BE2C (cell line): ENCODE results near the gene RELL1.

ENCODE experiments used
- DNase-seq: peaks from one replicate; pipeline ENCODE4 v3.0.0-alpha.2; 2020
- H3K27me3 ChIP-seq: fragments of 250-450 bp; sonication (Bioruptor Pico); 2 replicates; pipeline ENCODE4 v1.5.1; 2020; ENCODE audit warnings: mild to moderate bottlenecking
- H3K36me3 ChIP-seq: fragments of 250-450 bp; sonication (Bioruptor Pico); 2 replicates; pipeline ENCODE4 v1.5.1; 2020; ENCODE audit warnings: mild to moderate bottlenecking
- H3K4me1 ChIP-seq: fragments of 250-450 bp; sonication (Bioruptor Pico); 2 replicates; pipeline ENCODE4 v1.5.1; 2020
- H3K4me3 ChIP-seq: 2 replicates; pipeline ENCODE4 v1.5.1; 2011; ENCODE audit warnings: low read depth, low read length
- H3K9me3 ChIP-seq: fragments of 250-450 bp; sonication (Bioruptor Pico); 2 replicates; pipeline ENCODE4 v1.5.1; 2020
- TF ChIP-seq, protein P1 (sequence below): IDR thresholded peaks from 2 replicates; pipeline ENCODE4 v1.5.1; 2012; ENCODE audit warnings: mild to moderate bottlenecking, low read depth, low read length

RELL1 gene

DNA sequence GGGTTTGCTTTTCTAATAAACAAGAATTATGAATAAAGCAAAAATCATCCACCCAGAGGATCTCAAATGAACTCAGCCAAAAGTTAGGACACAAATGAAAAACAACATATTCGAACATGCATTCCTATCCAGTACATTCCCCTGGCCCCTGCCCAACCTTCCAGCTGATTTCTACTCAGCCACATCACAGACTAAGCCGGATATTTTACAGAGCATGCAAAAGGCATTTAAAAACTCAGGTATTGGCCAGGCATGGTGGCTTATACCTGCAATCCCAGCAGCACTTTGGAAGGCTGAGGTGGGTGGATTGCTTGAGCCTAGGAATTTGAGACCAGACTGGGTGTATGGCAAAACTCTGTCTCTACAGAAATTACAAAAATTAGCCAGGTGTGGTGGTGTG lies 54.6 kb downstream of the RELL1 start:
- peaks cover 7% of the 10 kb centered on the region for H3K36me3 ChIP-seq
- TF ChIP-seq, protein P1, sequence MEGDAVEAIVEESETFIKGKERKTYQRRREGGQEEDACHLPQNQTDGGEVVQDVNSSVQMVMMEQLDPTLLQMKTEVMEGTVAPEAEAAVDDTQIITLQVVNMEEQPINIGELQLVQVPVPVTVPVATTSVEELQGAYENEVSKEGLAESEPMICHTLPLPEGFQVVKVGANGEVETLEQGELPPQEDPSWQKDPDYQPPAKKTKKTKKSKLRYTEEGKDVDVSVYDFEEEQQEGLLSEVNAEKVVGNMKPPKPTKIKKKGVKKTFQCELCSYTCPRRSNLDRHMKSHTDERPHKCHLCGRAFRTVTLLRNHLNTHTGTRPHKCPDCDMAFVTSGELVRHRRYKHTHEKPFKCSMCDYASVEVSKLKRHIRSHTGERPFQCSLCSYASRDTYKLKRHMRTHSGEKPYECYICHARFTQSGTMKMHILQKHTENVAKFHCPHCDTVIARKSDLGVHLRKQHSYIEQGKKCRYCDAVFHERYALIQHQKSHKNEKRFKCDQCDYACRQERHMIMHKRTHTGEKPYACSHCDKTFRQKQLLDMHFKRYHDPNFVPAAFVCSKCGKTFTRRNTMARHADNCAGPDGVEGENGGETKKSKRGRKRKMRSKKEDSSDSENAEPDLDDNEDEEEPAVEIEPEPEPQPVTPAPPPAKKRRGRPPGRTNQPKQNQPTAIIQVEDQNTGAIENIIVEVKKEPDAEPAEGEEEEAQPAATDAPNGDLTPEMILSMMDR = no peak
- DNase-seq = no peak
- H3K9me3 ChIP-seq = no peaks in the 10 kb centered on the region
- no peak overlapping the region for H3K4me3 ChIP-seq
- H3K4me1 ChIP-seq = no peaks in the 10 kb centered on the region
- H3K27me3 ChIP-seq = no peaks in the 10 kb centered on the region

DNA sequence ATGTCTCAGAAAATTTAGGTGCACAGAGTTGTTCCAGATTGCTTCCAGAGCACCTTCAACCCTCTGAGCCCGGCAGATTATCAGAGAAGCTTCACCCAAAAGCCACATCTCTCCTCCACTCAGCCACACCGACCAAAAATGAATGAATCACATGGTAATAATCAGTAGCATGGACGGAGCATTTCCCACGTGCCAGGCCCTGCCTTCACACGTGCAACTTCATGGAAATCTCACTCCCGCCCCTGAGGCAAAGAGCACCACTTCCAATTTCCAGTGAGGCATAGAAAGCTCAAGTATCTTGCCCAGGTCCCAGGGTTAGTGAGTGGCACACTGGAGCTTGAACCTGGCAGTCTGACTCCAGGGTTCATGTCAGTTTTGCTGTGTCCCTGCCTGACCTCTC lies 56.5 kb downstream of the RELL1 start:
- H3K4me1 ChIP-seq = no peaks in the 10 kb centered on the region
- no peak for DNase-seq
- peaks cover 7% of the 10 kb centered on the region for H3K36me3 ChIP-seq
- H3K27me3 ChIP-seq = no peaks in the 10 kb centered on the region
- H3K9me3 ChIP-seq = no peaks in the 10 kb centered on the region
- TF ChIP-seq, protein P1 = no peak
- no peak overlapping the region for H3K4me3 ChIP-seq

DNA sequence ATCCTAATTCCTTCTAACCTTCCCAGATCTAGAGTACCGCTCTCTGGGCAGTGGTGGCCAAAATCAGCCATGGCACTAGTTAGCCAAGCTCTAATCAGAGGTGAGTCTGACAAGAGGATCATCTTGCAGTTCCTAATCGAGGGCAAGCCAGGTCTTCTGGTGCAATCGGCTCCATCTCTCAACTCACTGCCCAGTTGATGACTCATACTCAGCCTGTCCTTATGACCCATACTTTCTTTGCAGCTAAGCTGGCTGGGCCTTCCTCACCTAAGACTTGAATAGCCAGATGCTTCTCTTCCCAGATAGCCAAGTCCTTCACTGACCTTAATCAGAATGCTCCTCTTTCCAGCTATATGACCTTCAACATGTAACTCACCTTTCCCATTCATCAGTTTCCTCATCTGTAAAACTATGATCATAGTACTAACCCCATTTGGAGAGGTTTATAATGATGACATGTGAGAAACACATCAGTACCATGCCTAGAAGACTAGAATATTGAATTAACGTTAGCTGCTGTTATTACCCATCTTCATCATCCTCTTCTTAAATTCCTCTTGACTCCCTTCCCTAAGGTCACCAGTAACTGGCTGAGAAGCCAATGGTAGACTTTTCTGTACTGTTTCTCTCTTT lies 57.1 kb downstream of the RELL1 start:
- DNase-seq = peak; percentile 28
- TF ChIP-seq, protein P1 = no peak
- no peaks in the 10 kb centered on the region for H3K9me3 ChIP-seq
- H3K36me3 ChIP-seq = peaks cover 7% of the 10 kb centered on the region
- no peaks in the 10 kb centered on the region for H3K4me1 ChIP-seq
- H3K4me3 ChIP-seq = no peak overlapping the region
- H3K27me3 ChIP-seq = no peaks in the 10 kb centered on the region

DNA sequence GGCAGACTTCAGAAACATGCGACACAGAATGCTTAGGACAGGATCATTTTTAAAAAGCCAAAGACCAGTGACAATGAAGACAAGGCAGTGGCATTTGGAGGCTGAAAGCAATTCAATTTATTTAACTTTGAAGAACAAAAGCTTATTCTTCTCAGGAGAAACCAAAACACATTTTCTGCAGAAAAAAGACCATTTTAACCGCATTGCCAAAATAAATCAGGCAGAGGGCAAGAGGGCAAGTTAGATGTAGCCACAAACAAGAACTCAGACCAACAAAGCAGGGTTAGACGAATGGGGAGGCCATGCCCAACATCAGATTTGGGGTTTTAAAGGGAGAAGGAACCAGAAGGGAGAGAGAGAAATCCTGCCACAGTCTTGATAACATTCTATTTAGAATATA lies 58.9 kb downstream of the RELL1 start:
- Histone ChIP-seq H3K27me3 (no peaks in the 10 kb centered on the region), H3K4me3 (no peak overlapping the region), H3K9me3 (no peaks in the 10 kb centered on the region), H3K36me3 (peaks cover 7% of the 10 kb centered on the region), H3K4me1 (no peaks in the 10 kb centered on the region)
- TF ChIP-seq, protein P1 = no peak
- DNase-seq = no peak

DNA sequence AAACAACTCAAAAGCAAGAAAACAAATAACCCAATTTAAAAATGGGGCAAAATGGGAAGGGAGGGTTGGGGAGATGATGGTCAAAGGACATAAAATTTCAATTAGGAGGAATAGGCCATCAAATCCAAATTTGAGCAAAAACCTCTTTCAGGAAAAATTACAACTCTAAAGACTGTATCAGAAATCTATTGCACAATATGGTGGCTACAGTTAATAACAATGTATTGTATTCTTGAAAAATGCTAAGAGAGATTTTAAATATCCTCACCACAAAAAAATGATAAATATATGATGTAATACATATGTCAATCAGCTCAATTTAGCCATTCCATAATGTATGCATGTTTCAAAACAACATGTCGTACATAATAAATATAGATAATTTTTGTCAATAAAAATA lies 60.7 kb downstream of the RELL1 start:
- no peak overlapping the region for H3K4me3 ChIP-seq
- no peaks in the 10 kb centered on the region for H3K27me3 ChIP-seq
- TF ChIP-seq, protein P1 = no peak
- H3K36me3 ChIP-seq = no peaks in the 10 kb centered on the region
- no peak for DNase-seq
- peaks cover 4% of the 10 kb centered on the region for H3K4me1 ChIP-seq
- no peaks in the 10 kb centered on the region for H3K9me3 ChIP-seq

DNA sequence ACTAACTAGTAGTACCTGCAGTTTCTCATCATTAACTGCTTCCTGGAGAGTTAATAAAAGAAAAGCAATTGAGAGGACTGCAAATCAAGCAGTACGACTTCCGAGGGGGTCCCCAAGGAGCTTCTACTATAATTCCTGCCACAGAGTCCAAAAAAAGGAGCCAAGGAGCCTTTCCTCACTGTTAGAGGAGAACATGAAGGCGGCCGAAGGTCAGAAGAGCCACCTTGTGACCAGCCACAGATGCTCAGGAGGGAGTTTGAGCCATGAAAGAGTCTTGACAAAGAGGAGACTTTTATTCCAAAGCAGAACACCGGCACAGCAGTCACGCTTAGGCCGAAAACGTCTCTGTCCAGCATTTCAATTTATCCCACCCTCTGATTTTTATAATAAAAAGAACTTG lies 62.2 kb downstream of the RELL1 start:
- Histone ChIP-seq H3K36me3 (no peaks in the 10 kb centered on the region), H3K4me3 (no peak overlapping the region), H3K27me3 (no peaks in the 10 kb centered on the region), H3K9me3 (no peaks in the 10 kb centered on the region), H3K4me1 (peaks cover 4% of the 10 kb centered on the region)
- TF ChIP-seq, protein P1 = no peak
- DNase-seq = no peak
